Stimulated activated CD8-positive, alpha-beta memory T cell treated with anti-CD3 and anti-CD28 coated beads, Interleukin-4, amount 100 ng/mL, for 24 hours (primary cell): ENCODE results near the gene SOCS7.

Experiments used
- DNase-seq: peaks from one replicate; pipeline ENCODE4 v3.0.0-alpha.2; 2020; ENCODE audit warnings: low read depth

SOCS7 gene

GRCh38 chr17:38364741-38365140 is 13.1 kb downstream of the SOCS7 start:
- no peak for DNase-seq

GRCh38 chr17:38369124-38369886 is 17.7 kb downstream of the SOCS7 start:
- no peak for DNase-seq

GRCh38 chr17:38379448-38379847 is 27.8 kb downstream of the SOCS7 start:
- DNase-seq, result no peak

- no peak for DNase-seq
These were observed 43.4 kb downstream of the SOCS7 start for GRCh38 chr17:38395090-38395489.

- no peak for DNase-seq
These were observed 45.6 kb downstream of the SOCS7 start for GRCh38 chr17:38397227-38397626.

- DNase-seq, result no peak
These were observed 48.6 kb downstream of the SOCS7 start for GRCh38 chr17:38400286-38400685.

- no peak for DNase-seq
These were observed 49.8 kb downstream of the SOCS7 start for GRCh38 chr17:38401459-38401858.

GRCh38 chr17:38402897-38403296 is 51.3 kb downstream of the SOCS7 start:
- DNase-seq, result no peak

- no peak for DNase-seq
These were observed 51.8 kb downstream of the SOCS7 start for GRCh38 chr17:38403491-38403890.

GRCh38 chr17:38404174-38404943 is 52.7 kb downstream of the SOCS7 start:
- DNase-seq, result no peak

- DNase-seq, result no peak
These were observed 54.0 kb downstream of the SOCS7 start for GRCh38 chr17:38405654-38406053.

GRCh38 chr17:38410201-38410600 is 58.6 kb downstream of the SOCS7 start:
- DNase-seq, result no peak

- no peak for DNase-seq
These were observed 63.9 kb downstream of the SOCS7 start for GRCh38 chr17:38415250-38416194.

- DNase-seq, result no peak
These were observed 65.2 kb downstream of the SOCS7 start for GRCh38 chr17:38416840-38417209.

- no peak for DNase-seq
These were observed 65.7 kb downstream of the SOCS7 start for GRCh38 chr17:38417210-38417951.

- no peak for DNase-seq
These were observed 66.5 kb downstream of the SOCS7 start for GRCh38 chr17:38418062-38418692.

- DNase-seq, result no peak
These were observed 67.3 kb downstream of the SOCS7 start for GRCh38 chr17:38418693-38419507.

GRCh38 chr17:38419508-38419981 is 67.9 kb downstream of the SOCS7 start:
- no peak for DNase-seq

GRCh38 chr17:38420518-38420917 is 68.9 kb downstream of the SOCS7 start:
- DNase-seq, result no peak

- no peak for DNase-seq
These were observed 69.7 kb downstream of the SOCS7 start for GRCh38 chr17:38421171-38421841.
